Activated T-cell treated with anti-CD3 and anti-CD28 coated beads, Interleukin-2, amount 50 U/mL, for 1 hour (primary cell): ENCODE data around the gene BTBD16.
A peak's percentile ranks its signal among the peaks of the same experiment; 100 is the strongest.

ENCODE experiments used
- DNase-seq: peaks from one replicate; pipeline ENCODE4 v3.0.0-alpha.2; 2020

The BTBD16 gene

GRCh38 chr10:122347170-122347841 is 76.2 kb downstream of the BTBD16 start:
- no peak for DNase-seq

GRCh38 chr10:122348512-122348911 is 77.4 kb downstream of the BTBD16 start:
- no peak for DNase-seq

GRCh38 chr10:122348935-122349361 is 77.9 kb downstream of the BTBD16 start:
- DNase-seq: no peak

- DNase-seq: no peak
These were observed 78.8 kb downstream of the BTBD16 start for GRCh38 chr10:122349758-122350369.

GRCh38 chr10:122350893-122351292 is 79.8 kb downstream of the BTBD16 start:
- DNase-seq: no peak

- no peak for DNase-seq
These were observed 81.9 kb downstream of the BTBD16 start for GRCh38 chr10:122352817-122353525.

- DNase-seq: no peak
These were observed 83.3 kb downstream of the BTBD16 start for GRCh38 chr10:122354383-122354782.

- DNase-seq: no peak
These were observed 86.6 kb downstream of the BTBD16 start for GRCh38 chr10:122357685-122358084.

GRCh38 chr10:122359621-122360020 is 88.5 kb downstream of the BTBD16 start:
- DNase-seq: no peak

- no peak for DNase-seq
These were observed 90.0 kb downstream of the BTBD16 start for GRCh38 chr10:122361046-122361445.

GRCh38 chr10:122362031-122362592 is 91.0 kb downstream of the BTBD16 start:
- no peak for DNase-seq

GRCh38 chr10:122362621-122363020 is 91.5 kb downstream of the BTBD16 start:
- DNase-seq: no peak

- no peak for DNase-seq
These were observed 92.2 kb downstream of the BTBD16 start for GRCh38 chr10:122363311-122363710.

GRCh38 chr10:122363722-122364463 is 92.8 kb downstream of the BTBD16 start:
- DNase-seq: no peak

GRCh38 chr10:122368502-122369254 is 97.6 kb downstream of the BTBD16 start:
- DNase-seq: no peak

GRCh38 chr10:122373108-122373507 is 102.0 kb downstream of the BTBD16 start:
- no peak for DNase-seq

GRCh38 chr10:122373721-122374120 is 102.6 kb downstream of the BTBD16 start:
- no peak for DNase-seq

GRCh38 chr10:122374237-122374858 is 103.3 kb downstream of the BTBD16 start, which contains the start of gene PLEKHA1:
Gene PLEKHA1, plus strand, starts transcription at chr10:122374708. Its CDS starts 18,493 bp downstream, at chr10:122393201.
- peak; percentile 94 for DNase-seq

- peak; percentile 84 for DNase-seq
These were observed 104.0 kb downstream of the BTBD16 start for GRCh38 chr10:122374859-122375678.

- no peak for DNase-seq
These were observed 104.6 kb downstream of the BTBD16 start for GRCh38 chr10:122375679-122376160.
